Stimulated activated CD4-positive, alpha-beta T cell treated with anti-CD3 and anti-CD28 coated beads, Interleukin-15, amount 100 ng/mL, for 48 hours (primary cell): ENCODE measurements around the gene NFX1.

Experiments
- DNase-seq, 2 donors: peaks; one replicate each; pipeline ENCODE4 v3.0.0-alpha.2; 2020; ENCODE audit warnings: low read depth in 2 of 2

Gene NFX1

DNA sequence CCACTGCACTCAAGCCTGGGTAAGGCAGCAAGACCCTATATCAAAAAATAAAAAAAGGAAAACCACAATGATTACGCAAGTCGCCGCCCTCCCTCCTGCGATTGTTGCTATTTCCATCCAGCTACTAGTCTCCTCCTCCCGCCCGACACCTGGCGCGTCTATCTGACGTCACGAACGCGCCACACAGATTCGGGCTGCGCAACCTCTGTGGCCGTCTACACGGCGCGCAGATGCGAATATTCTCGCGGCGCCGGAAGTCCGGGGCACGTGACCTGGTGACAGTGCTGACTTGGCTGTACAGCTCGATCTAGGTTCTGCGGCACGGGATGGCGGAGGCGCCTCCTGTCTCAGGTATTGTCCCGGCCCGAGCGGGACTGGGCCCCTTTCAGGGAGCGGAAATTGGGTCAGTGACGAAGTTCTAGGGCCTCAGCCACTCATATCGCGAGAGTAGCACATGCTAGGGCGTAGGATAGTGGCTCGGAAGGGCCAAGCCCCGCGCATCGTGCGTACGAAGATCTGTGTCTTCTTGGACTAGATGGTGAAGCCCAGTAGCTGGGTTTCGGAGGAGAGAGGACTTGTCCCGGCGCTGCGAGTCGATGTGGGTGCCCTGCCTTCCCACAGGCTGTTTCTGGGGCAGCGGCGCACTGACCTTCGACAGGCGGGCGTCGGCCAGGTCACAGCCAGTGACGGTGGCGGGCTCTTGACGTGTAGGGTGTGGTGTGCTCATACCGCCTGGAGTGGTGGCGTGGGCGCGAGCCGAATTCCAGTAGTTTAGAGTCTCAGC lies at the start of gene NFX1:
Gene NFX1 (plus strand): TSS at position 270 of the 784 bp plus-strand sequence. CDS start 57 bp downstream, at position 327.
- peak; percentile 96 to 98 for DNase-seq

DNA sequence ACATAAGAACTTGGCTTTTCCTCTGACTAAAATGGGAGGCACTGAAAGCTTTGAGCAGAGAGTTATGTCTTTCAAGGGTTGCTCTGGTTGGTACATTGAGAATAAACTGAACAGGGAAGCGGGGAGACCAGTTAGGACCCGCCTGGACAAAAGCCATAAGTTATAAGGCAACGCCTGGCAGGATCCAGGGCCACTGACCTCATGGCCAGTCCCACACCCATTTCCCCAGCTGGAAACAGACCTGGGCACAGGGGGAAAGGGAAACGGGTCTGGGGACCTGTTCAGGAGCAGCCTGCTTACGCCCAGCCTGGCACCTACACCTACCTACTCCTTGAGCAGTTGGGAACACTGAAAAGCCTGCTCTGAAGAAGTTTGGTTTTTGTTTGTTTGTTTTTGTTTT lies 49.0 kb upstream of the NFX1 start:
- no peak for DNase-seq

DNA sequence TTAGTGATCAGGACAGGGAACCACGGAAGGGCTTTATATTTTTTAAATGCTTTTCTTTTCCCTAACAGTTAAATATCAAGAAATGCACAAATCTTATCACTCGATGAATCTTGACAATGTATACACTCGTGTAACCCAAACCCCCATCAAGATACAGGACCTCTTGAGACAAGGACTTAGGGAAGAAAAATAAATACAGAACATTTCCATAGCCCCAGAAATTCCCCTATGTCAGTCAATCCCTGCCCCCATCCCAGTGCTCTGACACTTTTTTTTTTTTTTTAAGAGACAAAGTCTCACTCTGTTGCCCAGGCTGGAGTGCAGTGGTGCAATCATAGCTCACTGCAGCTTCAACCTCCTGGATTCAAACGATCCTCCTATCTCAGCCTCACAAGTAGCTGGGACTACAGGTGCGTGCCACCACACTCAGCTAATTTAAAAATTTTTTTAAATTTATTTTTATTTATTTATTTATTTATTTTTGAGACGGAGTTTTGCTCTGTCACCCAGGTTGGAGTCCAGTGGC lies 47.6 kb upstream of the NFX1 start:
- DNase-seq = no peak

DNA sequence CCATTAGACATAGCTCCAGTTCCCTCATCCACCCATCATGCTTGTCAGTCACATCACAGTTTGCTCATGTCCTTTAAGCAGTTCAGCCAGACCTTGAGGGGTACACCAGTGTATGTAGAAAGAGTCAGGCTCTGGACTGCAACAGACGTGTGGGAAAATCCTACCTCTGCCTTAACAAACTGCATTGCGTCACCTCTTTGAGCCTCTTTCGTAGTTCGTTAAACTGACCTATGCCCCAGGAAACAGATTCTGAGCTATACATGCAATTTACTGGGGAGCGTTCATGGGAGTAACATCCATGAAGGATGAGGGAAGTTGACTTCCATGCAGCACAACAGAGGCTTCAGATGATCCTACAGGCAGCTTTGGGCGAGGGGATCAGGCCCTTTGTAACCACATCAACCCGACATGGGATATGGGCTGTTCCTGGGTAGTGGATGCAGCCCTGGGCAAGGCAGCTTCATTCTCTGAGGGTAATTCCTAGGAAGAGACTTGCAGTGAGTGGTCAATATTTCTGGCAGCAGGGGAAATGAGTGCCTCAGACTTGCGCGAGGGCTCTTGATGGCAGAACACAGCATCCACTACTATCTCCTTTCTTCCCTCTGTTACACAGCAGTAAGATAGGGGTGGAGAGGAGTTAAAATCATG lies 46.1 kb upstream of the NFX1 start:
- DNase-seq = no peak

DNA sequence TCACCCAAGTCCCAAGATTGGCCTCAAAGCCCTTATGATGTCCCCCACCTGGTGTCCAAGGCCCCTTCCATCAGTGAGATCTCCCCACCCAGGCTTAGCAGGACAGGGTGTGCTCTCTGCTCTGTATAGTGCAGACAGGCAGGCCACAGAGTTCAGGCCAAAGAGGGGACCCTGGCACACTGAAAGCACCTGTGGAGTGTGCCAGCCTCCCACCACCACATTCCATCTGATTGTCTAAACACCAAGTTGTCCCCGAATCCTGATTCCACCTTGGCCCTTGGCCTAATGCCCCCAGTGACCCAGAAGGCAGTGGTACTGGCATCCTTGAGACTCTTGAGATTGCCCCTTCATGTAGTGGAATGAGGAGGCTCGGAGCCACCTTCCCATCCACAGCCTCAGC lies 45.0 kb upstream of the NFX1 start:
- DNase-seq = no peak

DNA sequence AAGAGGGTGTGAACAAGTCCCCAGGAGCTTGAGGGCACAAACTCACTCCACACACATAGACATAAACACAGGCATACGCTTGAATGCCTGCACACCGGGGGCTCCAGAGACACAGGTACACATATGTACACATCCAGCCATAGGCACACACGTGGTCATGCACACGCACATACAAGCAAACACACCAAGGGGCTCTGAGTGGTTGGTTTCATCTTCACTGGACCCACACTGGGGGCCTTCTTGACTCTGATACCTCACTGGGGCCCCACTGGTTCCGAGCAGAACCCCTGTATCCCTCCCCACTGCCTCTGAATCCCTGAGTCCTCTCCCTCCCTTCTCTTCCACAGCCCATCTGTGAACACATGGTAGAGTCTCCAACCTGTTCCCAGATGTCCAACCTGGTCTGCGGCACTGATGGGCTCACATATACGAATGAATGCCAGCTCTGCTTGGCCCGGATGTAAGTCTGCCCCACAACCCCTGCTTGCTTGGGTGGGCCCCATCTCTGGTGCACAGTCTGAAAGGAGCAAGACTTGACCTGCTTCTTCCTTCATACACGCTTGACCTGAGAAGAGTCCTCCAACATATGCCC lies 44.0 kb upstream of the NFX1 start:
- no peak for DNase-seq

DNA sequence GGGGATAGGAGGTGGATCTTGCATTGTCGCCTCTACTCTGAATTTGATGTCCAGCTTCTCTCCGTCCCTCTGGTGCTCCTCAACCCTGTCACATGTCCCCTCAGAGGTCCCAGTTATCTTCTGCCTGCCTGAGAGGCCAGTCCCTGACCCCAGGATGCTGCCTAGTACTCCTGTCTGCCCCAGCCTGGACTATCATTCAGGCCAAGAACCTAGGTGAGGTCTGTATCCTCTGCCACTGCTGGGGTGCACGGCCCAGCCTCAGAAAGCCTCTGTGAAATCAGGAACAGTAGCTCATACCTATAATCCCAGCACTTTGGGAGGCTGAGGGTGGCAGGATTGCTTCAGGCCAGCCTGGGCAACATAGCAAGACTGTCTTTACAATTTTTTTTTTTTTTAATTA lies 41.7 kb upstream of the NFX1 start:
- DNase-seq = no peak

DNA sequence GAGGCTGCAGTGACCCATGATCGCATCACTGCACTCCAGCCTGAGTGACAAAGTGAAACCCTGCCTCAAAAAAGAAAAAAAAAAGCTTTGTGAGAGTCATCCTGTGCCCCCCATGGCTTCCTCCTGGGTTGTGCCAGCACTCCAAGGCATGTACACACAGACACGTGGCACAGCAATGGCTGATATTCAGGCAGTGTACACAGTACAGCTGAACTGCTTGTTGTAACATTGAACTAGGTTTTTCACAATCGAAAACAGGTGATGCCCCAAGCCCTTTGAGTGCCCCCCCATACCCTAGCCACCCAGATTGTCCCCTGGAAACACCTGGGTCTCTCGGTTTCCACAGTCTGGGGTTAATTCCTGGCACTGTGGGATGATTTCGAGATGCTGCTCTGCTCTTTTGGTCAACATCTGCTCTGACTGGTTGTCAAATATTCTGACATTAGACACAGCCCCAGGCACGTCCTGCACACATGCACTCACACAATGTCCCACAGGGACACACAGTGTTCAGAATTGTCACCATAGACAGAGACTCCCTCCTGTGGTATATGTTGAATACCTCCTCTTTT lies 41.1 kb upstream of the NFX1 start:
- DNase-seq = no peak

DNA sequence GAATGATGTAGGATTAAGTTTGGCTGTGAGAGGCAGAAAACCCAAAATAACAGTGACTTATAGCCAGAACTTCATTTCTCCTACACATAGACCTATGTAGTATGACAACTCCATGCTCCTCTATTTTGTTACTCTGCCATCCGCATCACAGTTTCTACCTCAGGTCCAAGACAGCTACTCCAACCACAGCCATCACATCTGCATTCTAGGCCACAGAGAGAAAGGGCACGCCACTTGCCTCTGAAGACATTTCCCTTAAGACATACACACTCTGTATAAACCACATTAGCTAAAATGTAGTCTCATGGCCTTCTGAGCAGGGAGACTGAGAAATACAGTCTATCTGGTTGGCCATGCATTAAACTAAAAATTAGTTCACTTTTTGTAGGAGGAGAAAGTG lies 40.3 kb upstream of the NFX1 start:
- no peak for DNase-seq

DNA sequence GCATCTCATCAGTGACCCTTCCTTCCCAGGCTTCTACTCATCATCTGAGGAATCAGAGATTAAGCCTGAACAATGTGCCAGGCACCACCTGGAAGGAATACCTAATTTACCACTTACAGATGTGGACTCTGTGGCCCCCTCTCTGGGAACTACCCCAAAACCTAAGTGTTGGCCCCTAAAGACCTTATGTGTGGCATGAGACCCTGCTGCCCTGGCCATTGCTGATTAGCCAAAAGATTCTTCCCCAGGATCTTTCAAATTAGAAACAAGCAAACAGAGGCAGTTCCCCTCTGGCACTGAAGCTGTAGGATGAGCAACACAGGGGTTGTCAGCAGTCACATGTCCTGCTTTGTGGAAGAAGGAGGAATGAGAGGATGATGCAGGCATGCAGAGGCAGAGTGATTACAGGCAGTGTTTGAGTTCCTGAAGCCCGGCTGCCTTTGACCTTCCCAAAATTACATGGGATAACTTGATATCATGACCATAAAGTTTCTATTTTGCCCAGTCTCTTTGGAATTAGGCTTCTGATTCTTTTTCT lies 39.8 kb upstream of the NFX1 start:
- DNase-seq = no peak

DNA sequence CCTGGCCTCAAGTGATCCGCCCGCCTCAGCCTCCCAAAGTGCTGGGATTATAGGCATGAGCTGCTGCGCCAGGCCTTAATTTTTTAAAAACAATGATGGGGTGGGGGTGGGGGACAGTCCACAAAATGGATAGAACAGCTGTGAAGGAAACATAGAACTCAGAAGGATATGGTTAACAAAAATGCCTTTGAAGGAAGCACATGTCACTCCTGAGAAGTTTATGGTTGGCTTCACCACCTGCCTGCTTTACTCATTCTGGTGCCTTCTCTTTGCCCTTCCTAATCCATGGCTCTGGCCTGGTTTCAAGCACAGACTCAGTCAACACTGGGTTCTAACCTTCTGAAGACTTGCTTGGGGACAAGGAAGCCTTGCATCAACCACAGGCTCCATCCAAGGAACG lies 36.1 kb upstream of the NFX1 start:
- no peak for DNase-seq

DNA sequence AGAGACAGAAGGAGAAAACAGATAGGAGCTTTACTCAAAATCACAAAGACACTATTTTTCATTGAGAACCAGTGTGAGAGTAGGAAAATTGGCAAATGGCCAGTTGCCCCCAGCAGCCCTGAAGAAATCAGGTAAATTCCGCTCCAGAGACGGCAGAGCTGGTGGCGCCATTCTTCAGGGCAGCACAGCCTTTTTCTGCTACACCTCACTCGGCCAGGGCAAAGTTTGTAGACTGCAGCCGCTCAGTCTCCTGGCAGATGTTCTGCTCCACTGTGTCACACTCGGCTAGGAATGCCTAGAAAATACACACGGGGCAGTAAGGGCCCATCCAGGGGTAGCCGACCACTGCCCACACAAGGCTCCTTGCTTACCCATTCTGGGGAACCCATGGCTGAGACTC lies 35.3 kb upstream of the NFX1 start:
- no peak for DNase-seq

DNA sequence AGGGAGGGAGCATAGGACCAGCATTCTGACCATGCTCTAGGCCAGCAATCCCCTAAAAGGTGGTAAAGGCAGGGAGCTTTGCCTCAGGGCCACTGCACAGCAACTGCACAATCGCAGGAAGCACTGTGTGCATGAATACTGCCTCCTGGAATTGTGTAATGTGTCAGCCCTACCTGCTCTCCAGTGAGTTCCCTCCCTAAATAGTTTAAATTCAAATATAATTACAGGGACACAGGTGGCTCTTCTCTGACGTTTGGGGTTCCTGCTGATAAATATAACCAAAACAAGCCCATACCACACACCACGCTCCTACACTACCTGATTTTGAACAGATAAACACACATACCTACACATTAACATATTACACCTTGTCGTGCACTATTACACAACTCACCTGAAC lies 34.8 kb upstream of the NFX1 start:
- no peak for DNase-seq

DNA sequence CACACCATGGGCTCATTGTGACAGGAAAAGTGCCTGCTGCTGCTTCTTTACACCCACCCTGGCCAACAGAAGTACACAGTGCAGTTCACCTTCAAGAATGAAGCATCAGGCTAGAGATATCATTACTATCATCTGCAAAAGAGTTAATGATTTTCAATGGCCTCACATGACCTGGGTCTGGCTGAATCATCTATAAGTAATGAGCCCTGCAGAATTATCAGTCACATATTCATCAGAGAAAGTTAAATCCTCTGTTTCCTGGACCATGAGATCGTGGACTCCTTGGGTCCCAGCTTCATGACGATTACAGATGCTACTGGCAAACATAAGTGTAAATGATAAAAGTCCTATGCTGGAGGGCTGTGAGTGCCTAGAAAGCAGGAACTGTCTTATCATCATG lies 34.1 kb upstream of the NFX1 start:
- DNase-seq = no peak

DNA sequence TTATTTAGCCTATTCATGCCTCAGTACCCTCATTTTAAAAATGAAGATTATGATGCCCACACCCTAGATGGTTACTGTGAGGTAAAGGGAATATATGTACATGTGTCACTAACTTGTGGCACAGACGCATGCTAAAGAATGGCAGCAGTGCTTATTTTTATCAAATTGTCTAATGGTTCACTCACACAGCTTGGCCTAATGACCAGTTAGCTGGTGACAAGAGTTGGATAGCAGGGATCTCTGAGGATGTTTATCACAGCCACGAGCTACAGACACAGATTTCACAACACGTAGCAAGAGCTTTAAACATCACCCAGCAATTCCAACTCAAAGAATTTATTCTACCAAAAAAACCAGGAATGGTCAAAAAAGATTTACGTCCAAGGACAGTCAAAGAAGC lies 33.0 kb upstream of the NFX1 start:
- DNase-seq = no peak

DNA sequence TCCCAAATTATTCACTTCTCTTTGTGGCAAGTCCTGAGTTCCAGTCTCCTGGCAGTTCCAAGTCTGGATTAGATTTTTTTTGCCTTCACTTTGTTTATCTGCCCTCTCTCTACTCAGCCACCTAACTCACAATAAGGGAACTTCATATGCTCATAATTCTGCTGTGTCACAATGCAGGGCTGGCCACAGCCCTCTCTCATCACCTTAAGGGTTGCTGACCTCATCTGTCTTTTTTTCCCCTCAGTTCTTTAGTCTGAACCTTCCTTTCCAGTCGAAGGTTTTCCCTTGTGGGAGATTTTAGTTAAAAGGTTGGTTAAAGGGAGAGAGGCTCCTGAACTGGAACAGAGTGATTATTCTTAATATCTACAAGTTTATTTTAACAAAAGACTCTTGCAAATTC lies 29.9 kb upstream of the NFX1 start:
- DNase-seq = no peak

DNA sequence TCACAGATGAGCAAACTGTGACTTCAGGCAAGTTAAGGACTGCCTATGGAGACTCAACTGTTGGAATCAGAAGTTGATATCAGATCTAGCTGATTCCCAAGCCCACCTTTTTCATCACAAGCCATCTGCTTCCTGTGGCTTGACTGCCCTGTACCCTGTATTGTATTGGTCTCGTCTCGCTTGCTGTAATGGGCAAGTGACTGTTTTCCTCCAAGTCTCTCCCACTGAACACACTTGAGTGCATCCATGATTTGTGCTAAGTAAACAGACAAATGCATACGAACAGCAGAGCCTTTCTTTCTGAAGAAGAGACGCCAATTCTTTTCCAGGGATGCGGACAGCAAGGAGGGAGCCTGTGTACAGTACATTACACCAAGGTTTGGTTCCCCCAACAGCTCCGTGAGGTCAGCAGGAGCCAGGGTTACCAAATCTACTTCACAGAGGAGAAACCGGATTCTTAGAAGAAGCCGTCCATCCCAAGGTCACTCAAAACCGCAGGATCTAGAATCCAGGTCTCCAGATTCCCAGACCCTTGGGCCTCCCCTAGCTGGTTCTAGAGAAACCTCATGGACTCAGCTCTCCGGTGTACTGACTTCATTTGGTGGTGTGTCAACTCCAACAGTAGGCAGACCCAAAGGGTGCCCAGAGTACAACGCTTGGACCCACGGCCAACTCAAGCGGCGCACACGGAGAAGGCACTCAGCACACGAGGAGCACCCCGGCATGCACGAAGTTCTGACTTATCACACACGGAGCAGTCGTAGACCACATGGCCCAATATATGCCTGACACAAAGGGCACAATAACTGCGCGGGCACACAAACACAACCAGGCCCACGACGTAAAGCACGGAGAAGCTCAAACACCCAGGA lies 26.9 kb upstream of the NFX1 start:
- DNase-seq = no peak

DNA sequence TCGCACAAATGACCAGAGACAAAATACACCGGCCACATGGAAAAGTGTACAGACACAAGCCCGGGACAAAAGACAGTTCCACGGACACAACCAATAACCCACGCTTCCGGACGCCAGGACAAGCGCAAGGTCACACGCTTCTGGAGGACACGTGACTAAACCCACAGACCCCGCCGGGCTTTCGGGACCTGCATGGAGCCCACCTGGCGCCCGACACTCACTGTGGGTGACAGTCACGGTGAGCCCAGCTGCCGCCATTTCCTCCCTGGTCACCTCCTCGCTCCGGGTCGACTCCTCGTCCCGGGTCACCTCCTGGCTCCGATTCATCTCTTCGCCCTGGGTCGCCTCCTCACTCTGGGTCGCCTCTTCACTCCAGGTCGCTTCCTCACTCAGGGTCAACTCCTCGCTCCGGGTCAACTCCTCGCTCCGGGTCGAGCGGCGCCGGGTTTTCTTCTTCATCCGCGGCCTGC lies 26.3 kb upstream of the NFX1 start:
- peak; percentile 21 to 31 for DNase-seq

DNA sequence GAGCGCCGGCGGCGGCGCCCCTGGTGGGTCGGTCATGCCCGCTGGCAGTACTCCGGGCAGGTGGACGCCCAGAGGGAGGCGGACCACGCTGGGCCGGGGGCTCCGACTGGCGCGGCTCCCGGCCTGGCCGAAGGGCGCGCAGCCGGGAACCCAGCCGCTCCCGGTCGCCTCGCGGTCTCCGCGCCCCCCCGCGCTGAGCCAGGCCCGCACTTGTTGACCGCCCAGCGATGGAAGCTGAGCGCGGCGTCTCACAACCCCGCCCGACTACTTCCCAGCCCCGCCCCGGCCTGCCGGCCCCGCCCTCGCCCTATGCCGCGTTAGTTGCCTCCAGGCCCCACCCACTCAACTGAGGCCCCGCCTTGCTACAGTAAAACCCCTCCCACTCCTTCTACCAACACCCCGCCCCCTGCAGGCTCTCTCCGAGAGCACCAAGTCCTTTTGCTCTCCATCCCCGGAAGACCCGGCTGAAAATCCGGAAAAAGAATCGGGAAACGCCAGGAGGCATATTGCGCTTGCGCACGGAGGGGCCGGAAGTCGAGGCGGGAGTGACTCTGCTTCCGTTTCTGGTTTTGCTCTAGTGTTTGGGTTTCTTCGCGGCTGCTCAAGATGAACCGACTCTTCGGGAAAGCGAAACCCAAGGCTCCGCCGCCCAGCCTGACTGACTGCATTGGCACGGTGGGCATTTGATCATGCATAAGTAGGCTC lies 25.7 kb upstream of the NFX1 start, which contains the start of the genes BAG1 and CHMP5:
Gene BAG1 (minus strand): TSS at position 236 of the 705 bp plus-strand sequence.
Gene CHMP5 (plus strand): TSS at position 577 of the 705 bp plus-strand sequence. CDS start 30 bp downstream, at position 607.
- peak; percentile 100 for DNase-seq

DNA sequence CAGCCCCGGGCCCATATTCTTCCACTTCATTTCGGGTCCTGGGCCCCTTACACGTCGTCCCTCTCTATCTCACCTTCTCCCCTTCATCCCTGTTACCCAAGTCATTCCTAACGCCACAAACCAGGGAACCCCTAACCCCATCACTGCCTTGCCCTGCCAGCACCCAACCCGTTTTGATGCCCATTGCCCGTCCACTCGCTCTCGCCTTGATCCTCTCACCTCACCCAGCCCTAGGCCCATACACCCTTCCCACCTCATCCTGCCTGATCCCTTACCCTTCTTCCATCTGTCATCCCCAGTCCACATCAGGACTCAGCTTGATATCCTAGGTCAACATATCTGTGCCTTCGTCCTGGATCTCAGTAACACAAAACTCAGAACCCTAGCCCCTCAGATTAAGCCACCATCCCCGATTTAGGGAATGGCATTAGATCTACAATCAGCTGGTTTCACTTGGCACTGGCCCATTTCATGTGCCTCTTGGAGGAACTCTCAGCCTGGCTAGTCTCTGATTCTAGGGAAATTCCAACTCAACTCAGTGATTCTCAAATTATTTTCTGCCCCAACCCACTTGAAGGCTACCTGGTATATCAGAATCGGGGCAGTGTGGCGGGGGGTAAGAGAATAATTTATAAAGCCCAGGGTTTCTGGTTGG lies 25.0 kb upstream of the NFX1 start:
- no peak for DNase-seq
